GM23338 (cell line): ENCODE data around the gene NCKAP5. TPM values are rescaled to one million over a fixed set of nuclear protein-coding genes. Genes with fewer than 3 reads are reported as not detected.

Experiments
- ATAC-seq: fragments of 200-7000 bp; cut with Tn5 transposase; 3 replicates; pipeline ENCODE4 v1.9.1; 2020
- DNase-seq: peaks from one replicate; pipeline ENCODE4 v3.0.0-alpha.2; 2015; ENCODE audit warnings: low spot score
- H2AFZ ChIP-seq: fragments of 200-600 bp; sonication (generic); 2 replicates; pipeline ENCODE4 v1.8.0; 2016; ENCODE audit warnings: antibody characterized with exemption, mild to moderate bottlenecking, moderate library complexity
- H3F3A ChIP-seq: fragments of 200-600 bp; sonication (generic); replicated peaks from 2 replicates; pipeline ENCODE4 v1.8.0; 2017; ENCODE audit warnings: antibody characterized with exemption, mixed run types, low read depth
- H3K27ac ChIP-seq: fragments of 200-600 bp; sonication (generic); 2 replicates; pipeline ENCODE4 v1.6.1; 2016; ENCODE audit warnings: low read depth
- H3K27me3 ChIP-seq: fragments of 200-600 bp; sonication (generic); 2 replicates; pipeline ENCODE4 v1.8.0; 2016; ENCODE audit warnings: mild to moderate bottlenecking, mixed run types, moderate library complexity; ENCODE audit not compliant: insufficient read depth
- H3K36me3 ChIP-seq: fragments of 200-600 bp; sonication (generic); 2 replicates; pipeline ENCODE4 v1.8.0; 2016; ENCODE audit warnings: mild to moderate bottlenecking; ENCODE audit not compliant: insufficient read depth
- H3K4me1 ChIP-seq: fragments of 200-600 bp; sonication (generic); 2 replicates; pipeline ENCODE4 v1.8.0; 2016; ENCODE audit warnings: mild to moderate bottlenecking, moderate library complexity; ENCODE audit not compliant: insufficient read depth
- H3K4me2 ChIP-seq: fragments of 200-600 bp; sonication (generic); 2 replicates; pipeline ENCODE4 v1.7.1; 2017; ENCODE audit warnings: mixed run types
- H3K4me3 ChIP-seq: fragments of 200-600 bp; sonication (generic); 2 replicates; pipeline ENCODE4 v1.6.1; 2016; ENCODE audit warnings: mixed run types
- H3K79me2 ChIP-seq: fragments of 200-600 bp; sonication (generic); replicated peaks from 2 replicates; pipeline ENCODE4 v1.8.0; 2017; ENCODE audit warnings: mild to moderate bottlenecking; ENCODE audit not compliant: insufficient read depth
- H3K9me2 ChIP-seq: fragments of 200-600 bp; sonication (generic); 2 replicates; pipeline ENCODE4 v1.8.0; 2017; ENCODE audit not compliant: insufficient read depth
- H4K20me1 ChIP-seq: fragments of 200-600 bp; sonication (generic); replicated peaks from 2 replicates; pipeline ENCODE4 v1.8.0; 2017; ENCODE audit warnings: mild to moderate bottlenecking; ENCODE audit not compliant: insufficient read depth
- H3K27ac Mint-ChIP-seq: 2 replicates; pipeline ENCODE4 v1.8.0; 2020; ENCODE audit warnings: inconsistent platforms, mild to moderate bottlenecking, moderate library complexity, mixed read lengths
- H3K27me3 Mint-ChIP-seq: 3 replicates; pipeline ENCODE4 v1.8.0; 2022; ENCODE audit warnings: low read depth, mild to moderate bottlenecking, moderate library complexity, mixed read lengths, inconsistent platforms; ENCODE audit not compliant: insufficient read depth, poor library complexity
- H3K36me3 Mint-ChIP-seq: 3 replicates; pipeline ENCODE4 v1.8.0; 2021; ENCODE audit warnings: low read depth, mild to moderate bottlenecking, inconsistent platforms, moderate library complexity, mixed read lengths
- H3K4me1 Mint-ChIP-seq: 3 replicates; pipeline ENCODE4 v1.8.0; 2020; ENCODE audit warnings: mild to moderate bottlenecking, inconsistent platforms, mixed read lengths
- H3K4me3 Mint-ChIP-seq: 3 replicates; pipeline ENCODE4 v1.8.0; 2021; ENCODE audit warnings: moderate library complexity, mild to moderate bottlenecking, inconsistent platforms, mixed read lengths
- H3K9me3 Mint-ChIP-seq: 3 replicates; pipeline ENCODE4 v1.8.0; 2020; ENCODE audit warnings: moderate library complexity, mild to moderate bottlenecking, inconsistent platforms, mixed read lengths
- ETS1 ChIP-seq: IDR thresholded peaks from 2 replicates; pipeline ENCODE4 v1.6.1; 2016; ENCODE audit warnings: antibody characterized with exemption
- EZH2 ChIP-seq: fragments of 200-600 bp; sonication (generic); IDR thresholded peaks from one replicate; pipeline ENCODE4 v1.8.0; 2017; ENCODE audit warnings: antibody characterized with exemption, mild to moderate bottlenecking, low read depth; ENCODE audit not compliant: unreplicated experiment
- JUNB ChIP-seq: IDR thresholded peaks from one replicate; pipeline ENCODE4 v1.6.1; 2016; ENCODE audit warnings: antibody characterized with exemption; ENCODE audit not compliant: unreplicated experiment
- POLR2AphosphoS5 ChIP-seq: IDR thresholded peaks from 2 replicates; pipeline ENCODE4 v1.6.1; 2016; ENCODE audit warnings: antibody characterized with exemption, low read depth
- STAT1 ChIP-seq: IDR thresholded peaks from one replicate; pipeline ENCODE4 v1.6.1; 2016; ENCODE audit warnings: antibody characterized with exemption; ENCODE audit not compliant: unreplicated experiment
- ZNF331 ChIP-seq: fragments of 250-450 bp; sonication (Bioruptor Pico); IDR thresholded peaks from 2 replicates; pipeline ENCODE4 v1.5.0; 2020; ENCODE audit warnings: low read depth, mild to moderate bottlenecking, moderate library complexity
- polyA plus RNA-seq: library from polyadenylated mRNA; unstranded; fragments of >200 nt; fragmentation: Nextera tagmentation; extraction: Ambion mirVana; gene quantifications from 2 replicates; pipeline ENCODE4 v1.2.1, GENCODE V29; 2016
- total RNA-seq: library from RNA; depleted of rRNA; stranded (reverse); fragments of >200 nt; shearing (Covaris generic); gene quantifications from 2 replicates; pipeline ENCODE4 v1.2.3, GENCODE V29; 2014
- TF ChIP-seq, protein P1 (sequence below): IDR thresholded peaks from one replicate; pipeline ENCODE4 v1.6.1; 2018; ENCODE audit warnings: antibody characterized with exemption; ENCODE audit not compliant: unreplicated experiment
- TF ChIP-seq, protein P2 (sequence below), 2 experiments: fragments of 200-600 bp in 1 of 2; sonication (generic) in 1 of 2; conservative IDR thresholded peaks; 2 replicates each; pipeline versions ENCODE4 v1.5.1 to v1.6.1; 2016 to 2017; ENCODE audit warnings: antibody characterized with exemption in 2 of 2, low read depth in 2 of 2, mild to moderate bottlenecking in 2 of 2, moderate library complexity in 1 of 2

NCKAP5 gene
- total and polyA plus RNA-seq, 2 experiments from 2014 or later: 0.34 to 0.73 TPM

DNA sequence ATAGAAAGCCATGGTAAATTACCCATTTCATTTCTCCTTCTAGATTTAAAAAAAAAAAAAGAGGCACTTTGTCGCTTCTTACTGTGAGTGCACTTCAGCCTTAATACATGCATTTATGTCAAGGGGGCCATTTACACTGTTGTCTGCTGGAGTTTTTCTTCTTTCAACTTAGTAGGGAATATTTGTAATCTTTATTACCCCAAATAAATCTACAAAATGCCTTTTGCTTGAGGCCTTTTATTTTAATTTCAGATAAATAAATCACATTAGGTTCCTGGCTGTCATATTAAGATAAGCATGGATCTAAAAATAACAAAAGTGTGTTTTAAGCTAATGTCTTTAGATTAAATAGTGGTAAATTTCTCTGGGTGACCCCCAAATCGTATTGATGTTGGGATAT lies 276.0 kb downstream of the NCKAP5 start:
- no peak overlapping the region for H3K4me3 ChIP-seq
- Mint-ChIP-seq H3K4me1 (peaks cover 4% of the 10 kb centered on the region; the same call in 1 of the 3 replicates), H3K4me3 (no peak overlapping the region), H3K9me3 (no peaks in the 10 kb centered on the region), H3K36me3 (no peaks in the 10 kb centered on the region), H3K27ac (no peak overlapping the region), H3K27me3 (no peaks in the 10 kb centered on the region)
- H3F3A ChIP-seq: no peaks in the 10 kb centered on the region
- ATAC-seq (no peak), DNase-seq (no peak)
- H3K79me2 ChIP-seq: no peaks in the 10 kb centered on the region
- H4K20me1 ChIP-seq: no peaks in the 10 kb centered on the region; the same call in 1 of the 2 replicates
- H3K4me2 ChIP-seq: no peak overlapping the region
- H2AFZ ChIP-seq: no peak overlapping the region
- H3K4me1 ChIP-seq: no peaks in the 10 kb centered on the region
- no peaks in the 10 kb centered on the region for H3K36me3 ChIP-seq
- TF ChIP-seq JUNB: no peak
- no peak for TF ChIP-seq ZNF331 (CRISPR knock-in tag)
- TF ChIP-seq, protein P1, sequence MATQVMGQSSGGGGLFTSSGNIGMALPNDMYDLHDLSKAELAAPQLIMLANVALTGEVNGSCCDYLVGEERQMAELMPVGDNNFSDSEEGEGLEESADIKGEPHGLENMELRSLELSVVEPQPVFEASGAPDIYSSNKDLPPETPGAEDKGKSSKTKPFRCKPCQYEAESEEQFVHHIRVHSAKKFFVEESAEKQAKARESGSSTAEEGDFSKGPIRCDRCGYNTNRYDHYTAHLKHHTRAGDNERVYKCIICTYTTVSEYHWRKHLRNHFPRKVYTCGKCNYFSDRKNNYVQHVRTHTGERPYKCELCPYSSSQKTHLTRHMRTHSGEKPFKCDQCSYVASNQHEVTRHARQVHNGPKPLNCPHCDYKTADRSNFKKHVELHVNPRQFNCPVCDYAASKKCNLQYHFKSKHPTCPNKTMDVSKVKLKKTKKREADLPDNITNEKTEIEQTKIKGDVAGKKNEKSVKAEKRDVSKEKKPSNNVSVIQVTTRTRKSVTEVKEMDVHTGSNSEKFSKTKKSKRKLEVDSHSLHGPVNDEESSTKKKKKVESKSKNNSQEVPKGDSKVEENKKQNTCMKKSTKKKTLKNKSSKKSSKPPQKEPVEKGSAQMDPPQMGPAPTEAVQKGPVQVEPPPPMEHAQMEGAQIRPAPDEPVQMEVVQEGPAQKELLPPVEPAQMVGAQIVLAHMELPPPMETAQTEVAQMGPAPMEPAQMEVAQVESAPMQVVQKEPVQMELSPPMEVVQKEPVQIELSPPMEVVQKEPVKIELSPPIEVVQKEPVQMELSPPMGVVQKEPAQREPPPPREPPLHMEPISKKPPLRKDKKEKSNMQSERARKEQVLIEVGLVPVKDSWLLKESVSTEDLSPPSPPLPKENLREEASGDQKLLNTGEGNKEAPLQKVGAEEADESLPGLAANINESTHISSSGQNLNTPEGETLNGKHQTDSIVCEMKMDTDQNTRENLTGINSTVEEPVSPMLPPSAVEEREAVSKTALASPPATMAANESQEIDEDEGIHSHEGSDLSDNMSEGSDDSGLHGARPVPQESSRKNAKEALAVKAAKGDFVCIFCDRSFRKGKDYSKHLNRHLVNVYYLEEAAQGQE: no peak
- TF ChIP-seq POLR2AphosphoS5: no peak
- TF ChIP-seq, protein P2, sequence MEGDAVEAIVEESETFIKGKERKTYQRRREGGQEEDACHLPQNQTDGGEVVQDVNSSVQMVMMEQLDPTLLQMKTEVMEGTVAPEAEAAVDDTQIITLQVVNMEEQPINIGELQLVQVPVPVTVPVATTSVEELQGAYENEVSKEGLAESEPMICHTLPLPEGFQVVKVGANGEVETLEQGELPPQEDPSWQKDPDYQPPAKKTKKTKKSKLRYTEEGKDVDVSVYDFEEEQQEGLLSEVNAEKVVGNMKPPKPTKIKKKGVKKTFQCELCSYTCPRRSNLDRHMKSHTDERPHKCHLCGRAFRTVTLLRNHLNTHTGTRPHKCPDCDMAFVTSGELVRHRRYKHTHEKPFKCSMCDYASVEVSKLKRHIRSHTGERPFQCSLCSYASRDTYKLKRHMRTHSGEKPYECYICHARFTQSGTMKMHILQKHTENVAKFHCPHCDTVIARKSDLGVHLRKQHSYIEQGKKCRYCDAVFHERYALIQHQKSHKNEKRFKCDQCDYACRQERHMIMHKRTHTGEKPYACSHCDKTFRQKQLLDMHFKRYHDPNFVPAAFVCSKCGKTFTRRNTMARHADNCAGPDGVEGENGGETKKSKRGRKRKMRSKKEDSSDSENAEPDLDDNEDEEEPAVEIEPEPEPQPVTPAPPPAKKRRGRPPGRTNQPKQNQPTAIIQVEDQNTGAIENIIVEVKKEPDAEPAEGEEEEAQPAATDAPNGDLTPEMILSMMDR (conservative IDR thresholded peaks at IDR 0.05; ENCODE audit: low read depth in 2 of 2): no peak
- H3K27me3 ChIP-seq: no peaks in the 10 kb centered on the region
- H3K27ac ChIP-seq: no peak overlapping the region
- H3K9me2 ChIP-seq: no peaks in the 10 kb centered on the region; the same call in 1 of the 2 replicates

GRCh38 chr2:133287709-133288108 lies 280.6 kb downstream of the NCKAP5 start:
- H3K4me1 Mint-ChIP-seq: no peaks in the 10 kb centered on the region
- Histone ChIP-seq H3K9me2 (no peaks in the 10 kb centered on the region; the same call in 1 of the 2 replicates), H3K79me2 (no peaks in the 10 kb centered on the region), H2AFZ (no peak overlapping the region), H3K4me3 (no peak overlapping the region), H3K27ac (no peak overlapping the region), H3K27me3 (no peaks in the 10 kb centered on the region), H4K20me1 (no peaks in the 10 kb centered on the region), H3K4me2 (no peak overlapping the region), H3K36me3 (no peaks in the 10 kb centered on the region), H3F3A (no peaks in the 10 kb centered on the region), H3K4me1 (no peaks in the 10 kb centered on the region)
- no peak overlapping the region for H3K4me3 Mint-ChIP-seq
- ATAC-seq (no peak), DNase-seq (no peak)
- H3K27me3 Mint-ChIP-seq: no peaks in the 10 kb centered on the region
- no peaks in the 10 kb centered on the region for H3K36me3 Mint-ChIP-seq
- no peak overlapping the region for H3K27ac Mint-ChIP-seq
- H3K9me3 Mint-ChIP-seq: no peaks in the 10 kb centered on the region
- TF ChIP-seq STAT1: no peak
- no peak for TF ChIP-seq POLR2AphosphoS5
- no peak for TF ChIP-seq ZNF331 (CRISPR knock-in tag)
- TF ChIP-seq, protein P1: no peak
- TF ChIP-seq, protein P2 (conservative IDR thresholded peaks at IDR 0.05; ENCODE audit: low read depth in 2 of 2): no peak
- no peak for TF ChIP-seq EZH2
- no peak for TF ChIP-seq ETS1
